Nephron (organoid): ENCODE results near the gene TDRKH.

Experiments used
- H3K27ac Mint-ChIP-seq, 3 experiments: 2 replicates each; pipeline ENCODE4 v1.8.0; 2020; ENCODE audit warnings: mixed read lengths in 3 of 3, mild to moderate bottlenecking in 2 of 3, moderate library complexity in 1 of 3
- H3K27me3 Mint-ChIP-seq: 2 replicates; pipeline ENCODE4 v1.8.0; 2021; ENCODE audit warnings: low read depth, mild to moderate bottlenecking, moderate library complexity, mixed read lengths
- H3K36me3 Mint-ChIP-seq: 2 replicates; pipeline ENCODE4 v1.8.0; 2020; ENCODE audit warnings: low read depth, mixed read lengths
- H3K4me1 Mint-ChIP-seq: 2 replicates; pipeline ENCODE4 v1.8.0; 2020; ENCODE audit warnings: mixed read lengths
- H3K4me3 Mint-ChIP-seq, 3 experiments: 2 replicates each; pipeline ENCODE4 v1.8.0; 2020; ENCODE audit warnings: mild to moderate bottlenecking in 3 of 3, mixed read lengths in 3 of 3, moderate library complexity in 2 of 3
- H3K9me3 Mint-ChIP-seq: 2 replicates; pipeline ENCODE4 v1.8.0; 2020; ENCODE audit warnings: mixed read lengths
- CTCF ChIP-seq, 3 experiments: fragments of 200-600 bp; sonication (generic); IDR thresholded peaks; one replicate each; pipeline ENCODE4 v1.5.0; 2021; ENCODE audit warnings: antibody characterized with exemption in 3 of 3; ENCODE audit not compliant: unreplicated experiment in 3 of 3

The TDRKH gene

DNA sequence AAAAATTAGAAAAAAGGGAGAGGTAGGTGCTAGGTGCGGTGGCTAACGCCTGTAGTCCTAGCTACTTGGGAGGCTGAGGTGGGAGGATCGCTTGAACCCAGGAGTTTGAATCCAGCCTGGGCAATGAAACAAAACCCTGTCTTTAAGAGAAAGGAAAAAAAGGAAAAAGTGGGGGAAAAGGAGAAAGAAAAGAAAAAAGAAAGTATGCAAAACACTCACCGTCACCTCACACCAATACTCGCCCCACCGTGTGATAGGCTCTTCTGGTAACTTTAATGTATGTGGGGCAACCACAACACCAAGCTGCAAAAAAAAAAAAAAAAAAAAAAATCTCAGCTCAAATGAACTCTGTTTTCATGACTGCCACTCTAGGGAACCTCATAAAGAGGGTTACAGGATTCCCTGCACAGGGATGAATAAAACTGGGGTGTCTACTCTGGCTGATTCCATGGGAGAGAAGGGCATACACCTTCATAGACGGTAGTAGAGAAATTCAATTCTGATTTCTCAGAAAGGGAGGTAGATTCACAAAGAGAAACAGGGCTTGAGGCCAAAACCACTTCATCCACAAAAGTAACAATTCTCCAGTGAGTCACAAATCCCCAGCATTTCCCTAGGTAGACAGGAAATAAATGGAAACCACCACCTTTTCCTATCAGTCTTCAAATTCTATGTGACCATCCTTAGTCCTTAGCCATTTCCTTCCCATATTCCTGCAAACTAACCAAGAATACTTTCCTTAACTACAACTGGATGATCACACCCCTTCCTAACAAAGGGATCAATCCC lies 29.5 kb downstream of the TDRKH start:
- Mint-ChIP-seq H3K9me3 (no peaks in the 10 kb centered on the region), H3K4me1 (peaks cover 12% of the 10 kb centered on the region), H3K27me3 (no peaks in the 10 kb centered on the region), H3K4me3 (peak overlapping the region; percentile 42 to 94 (median 78)), H3K36me3 (peaks cover 45% of the 10 kb centered on the region), H3K27ac (no peak overlapping the region)
- no peak for TF ChIP-seq CTCF (IDR thresholded peaks at IDR 0.05; ENCODE audit: unreplicated experiment in 3 of 3)

GRCh38 chr1:151759241-151759640 lies 31.1 kb downstream of the TDRKH start:
- TF ChIP-seq CTCF (IDR thresholded peaks at IDR 0.05; ENCODE audit: unreplicated experiment in 3 of 3), result no peak
- H3K27ac Mint-ChIP-seq, result no peak overlapping the region

GRCh38 chr1:151756291-151756690 lies 34.0 kb downstream of the TDRKH start:
- H3K4me3 Mint-ChIP-seq, result no peak overlapping the region
- no peaks in the 10 kb centered on the region for H3K9me3 Mint-ChIP-seq
- H3K36me3 Mint-ChIP-seq, result peaks cover 31% of the 10 kb centered on the region
- no peak overlapping the region for H3K27ac Mint-ChIP-seq
- H3K27me3 Mint-ChIP-seq, result peaks cover 3% of the 10 kb centered on the region
- TF ChIP-seq CTCF (IDR thresholded peaks at IDR 0.05; ENCODE audit: unreplicated experiment in 3 of 3), result no peak
- H3K4me1 Mint-ChIP-seq, result no peaks in the 10 kb centered on the region

More at GRCh38 chr1:151759241-151759640, 31.1 kb downstream of the TDRKH start:
- Mint-ChIP-seq H3K36me3 (peaks cover 45% of the 10 kb centered on the region), H3K9me3 (no peaks in the 10 kb centered on the region), H3K27me3 (no peaks in the 10 kb centered on the region), H3K4me1 (peaks cover 9% of the 10 kb centered on the region), H3K4me3 (no peak overlapping the region)

GRCh38 chr1:151741516-151741915 lies 48.8 kb downstream of the TDRKH start:
- no peaks in the 10 kb centered on the region for H3K4me1 Mint-ChIP-seq
- no peaks in the 10 kb centered on the region for H3K36me3 Mint-ChIP-seq
- H3K27ac Mint-ChIP-seq, result no peak overlapping the region
- peaks cover 10% of the 10 kb centered on the region for H3K9me3 Mint-ChIP-seq
- no peak for TF ChIP-seq CTCF (IDR thresholded peaks at IDR 0.05; ENCODE audit: unreplicated experiment in 3 of 3)
- H3K4me3 Mint-ChIP-seq, result no peak overlapping the region
- peaks cover 60% of the 10 kb centered on the region for H3K27me3 Mint-ChIP-seq

- Mint-ChIP-seq H3K27me3 (peaks cover 50% of the 10 kb centered on the region), H3K4me3 (no peak overlapping the region), H3K36me3 (no peaks in the 10 kb centered on the region), H3K27ac (no peak overlapping the region), H3K9me3 (peaks cover 12% of the 10 kb centered on the region), H3K4me1 (no peaks in the 10 kb centered on the region)
- TF ChIP-seq CTCF (IDR thresholded peaks at IDR 0.05; ENCODE audit: unreplicated experiment in 3 of 3), result no peak
Measured at GRCh38 chr1:151739590-151740355, 50.5 kb downstream of the TDRKH start.
